NOMO-1 treated with DMSO at 0.1 percent for 48 hours (cell line): ENCODE measurements around the gene HOXD8.

Source experiments
- DNase-seq: peaks from one replicate; lab custom pipeline; 2025; ENCODE audit not compliant: unreplicated experiment; lab: John Stamatoyannopoulos, UW

Gene HOXD8

GRCh38 chr2:176145085-176145969, 15.8 kb downstream of the HOXD8 start:
- no peak for DNase-seq

DNA sequence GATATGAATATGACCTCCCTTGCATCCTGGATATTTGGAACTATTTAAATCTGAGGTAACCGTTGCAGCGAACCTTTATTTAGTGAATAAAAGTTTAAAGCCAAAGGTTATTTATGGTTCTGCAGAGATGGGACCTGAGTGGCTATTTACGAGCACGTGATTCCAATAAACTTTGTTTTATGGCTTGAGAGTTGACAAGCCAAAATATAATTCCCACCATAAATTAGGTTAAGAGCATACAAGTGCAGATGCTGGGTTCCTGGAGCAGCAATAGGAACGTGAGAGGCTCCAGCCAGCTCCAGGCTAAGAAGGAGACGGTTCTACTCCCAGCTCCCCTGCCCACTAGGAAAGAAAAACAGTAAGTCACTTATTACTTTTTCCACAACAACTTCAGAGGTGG, 16.6 kb downstream of the HOXD8 start:
- no peak for DNase-seq

DNA sequence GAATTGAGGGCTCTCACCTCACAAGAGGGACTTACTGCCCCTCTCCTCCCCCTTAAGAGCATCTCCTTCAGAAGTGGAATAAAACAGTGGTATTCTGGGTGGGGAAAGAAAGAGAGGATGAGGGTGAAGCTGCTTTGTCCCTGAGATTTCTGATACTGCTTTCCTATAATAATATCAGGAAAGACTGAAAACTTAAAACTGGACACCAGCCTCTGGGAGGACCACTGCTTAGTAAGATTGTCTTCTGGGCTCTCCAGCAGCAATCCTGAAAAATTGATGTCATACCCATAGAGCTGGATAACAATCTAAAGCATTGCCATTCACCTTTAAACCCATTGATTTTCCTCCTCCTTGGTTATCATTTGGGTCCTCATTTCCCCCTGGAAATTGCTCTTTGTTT, 17.1 kb downstream of the HOXD8 start:
- DNase-seq, result no peak

GRCh38 chr2:176147210-176147799, 17.8 kb downstream of the HOXD8 start:
- no peak for DNase-seq

DNA sequence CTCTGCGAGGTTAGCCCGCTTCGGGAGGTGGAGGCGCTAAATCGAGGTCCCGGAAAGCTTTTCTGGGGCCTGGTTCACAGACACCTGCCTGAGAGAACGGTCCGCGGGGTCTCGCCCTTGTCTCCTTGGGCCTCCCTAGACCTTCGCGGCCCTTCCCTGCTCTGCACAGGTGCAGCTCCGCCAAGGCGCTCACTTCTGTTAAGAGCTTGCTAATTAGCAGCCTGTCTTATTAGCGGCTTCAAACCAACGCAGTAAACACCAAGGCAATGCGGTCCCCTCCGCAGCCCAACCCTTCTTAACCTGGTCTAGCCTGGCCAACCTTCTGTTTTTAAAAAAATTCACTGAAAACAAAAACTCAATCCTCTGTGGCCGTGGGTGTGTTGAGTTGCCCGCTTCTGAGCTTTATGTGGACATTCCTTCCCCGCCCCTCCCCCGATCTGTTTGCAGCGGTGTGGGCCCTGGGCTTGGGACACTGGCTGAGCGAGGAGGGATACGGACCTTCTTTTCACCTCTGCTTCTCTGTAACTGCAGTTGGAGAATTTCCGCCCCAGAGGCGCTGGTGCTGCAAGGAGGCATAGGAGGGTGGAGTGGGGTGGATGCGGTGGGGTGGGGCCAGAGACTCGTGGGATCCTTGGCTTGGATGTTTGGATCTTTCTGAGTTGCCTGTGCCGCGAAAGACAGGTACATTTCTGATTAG, 18.4 kb downstream of the HOXD8 start:
- DNase-seq, result no peak

GRCh38 chr2:176148751-176149421, 19.4 kb downstream of the HOXD8 start:
- no peak for DNase-seq

GRCh38 chr2:176149481-176149938, 20.0 kb downstream of the HOXD8 start:
- no peak for DNase-seq

DNA sequence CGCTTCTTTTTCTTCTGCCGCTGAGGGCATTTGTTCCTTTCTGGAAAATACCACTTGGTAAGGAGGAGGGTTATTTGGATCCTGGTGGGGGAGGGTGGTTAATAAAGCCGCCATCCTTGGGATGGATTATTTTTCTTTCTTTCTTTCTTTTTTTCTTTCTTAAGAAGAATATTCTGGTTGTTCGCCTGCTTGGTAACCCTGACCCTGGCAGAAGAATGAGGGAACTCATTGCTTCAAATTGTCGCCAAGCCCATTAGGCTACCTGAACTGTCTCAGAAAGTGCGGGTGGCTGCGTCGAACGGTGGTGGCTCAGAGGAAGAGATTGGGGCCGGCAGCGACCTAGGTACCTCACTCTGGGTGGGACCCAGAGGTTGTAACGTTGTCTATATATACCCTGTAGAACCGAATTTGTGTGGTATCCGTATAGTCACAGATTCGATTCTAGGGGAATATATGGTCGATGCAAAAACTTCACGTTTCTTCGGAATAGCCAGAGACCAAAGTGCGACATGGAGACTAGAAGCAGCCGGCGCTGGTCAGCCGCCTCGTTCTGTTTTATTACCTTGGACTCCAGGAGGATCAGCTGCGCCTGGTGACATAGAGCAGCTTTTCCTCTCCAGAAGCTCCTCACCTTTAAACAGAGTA, 20.6 kb downstream of the HOXD8 start:
- DNase-seq, result no peak

- no peak for DNase-seq
Measured at GRCh38 chr2:176150584-176151441, 21.3 kb downstream of the HOXD8 start.

GRCh38 chr2:176151442-176152287, 22.2 kb downstream of the HOXD8 start, which contains the start of gene HOXD4:
TSS of gene HOXD4 (plus strand) at chr2:176151550. CDS start at chr2:176151634, 84 bp downstream.
- no peak for DNase-seq

GRCh38 chr2:176152350-176153181, 23.1 kb downstream of the HOXD8 start:
- DNase-seq, result no peak

DNA sequence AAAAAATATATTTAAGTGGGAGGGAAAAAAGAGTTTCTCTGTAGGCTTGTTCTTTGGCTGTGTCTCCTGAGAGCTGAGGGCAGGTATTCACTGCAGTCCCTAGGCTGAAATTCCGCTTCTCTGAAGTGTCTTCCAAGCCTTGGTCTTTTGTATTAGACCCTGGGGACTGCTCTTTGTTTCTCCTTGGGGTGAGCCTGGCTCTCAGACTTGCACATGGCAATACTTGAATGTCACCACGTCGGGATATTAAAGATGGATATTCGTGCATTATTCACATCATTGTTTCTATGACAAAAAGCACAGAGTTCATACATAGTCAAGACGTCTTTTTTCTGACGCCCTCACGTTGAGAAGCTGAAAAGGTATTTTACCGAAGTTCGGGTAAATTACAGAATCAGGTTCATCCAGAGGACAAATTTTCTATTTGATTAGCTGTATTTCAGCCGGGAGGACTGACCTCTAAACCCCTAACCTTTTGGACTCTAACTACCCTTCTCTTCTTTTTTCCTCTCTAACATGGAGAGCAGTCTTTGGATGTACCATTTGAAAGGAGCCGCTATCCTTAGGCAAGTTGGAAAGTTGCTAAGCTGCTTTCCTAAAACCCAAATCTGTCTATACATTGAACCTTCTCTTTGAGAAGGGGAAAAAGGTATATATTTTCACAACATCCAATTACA, 25.2 kb downstream of the HOXD8 start:
- DNase-seq, result no peak

- no peak for DNase-seq
Measured at GRCh38 chr2:176155356-176156044, 26.0 kb downstream of the HOXD8 start.

- no peak for DNase-seq
Measured at GRCh38 chr2:176156301-176156806, 26.8 kb downstream of the HOXD8 start.

GRCh38 chr2:176156807-176157498, 27.4 kb downstream of the HOXD8 start, which contains the start of gene HOXD3:
TSS of gene HOXD3 (plus strand) at chr2:176157307. CDS start at chr2:176169115, 11,808 bp downstream.
- DNase-seq, result no peak
